ENCODE measurements around the gene DENND1A. TPM values are rescaled to one million over a fixed set of nuclear protein-coding genes. Genes with fewer than 3 reads are reported as not detected.
"Not testable (repeated sequence)": the region's sequence is repeated elsewhere in the genome, so short reads cannot be mapped to it uniquely, and the experiment has no call there.

DENND1A gene
- polyA plus RNA-seq, 2 of the 4 experiments (the other 2 are of a cell fraction) = 15.1 to 21.9 TPM

DNA sequence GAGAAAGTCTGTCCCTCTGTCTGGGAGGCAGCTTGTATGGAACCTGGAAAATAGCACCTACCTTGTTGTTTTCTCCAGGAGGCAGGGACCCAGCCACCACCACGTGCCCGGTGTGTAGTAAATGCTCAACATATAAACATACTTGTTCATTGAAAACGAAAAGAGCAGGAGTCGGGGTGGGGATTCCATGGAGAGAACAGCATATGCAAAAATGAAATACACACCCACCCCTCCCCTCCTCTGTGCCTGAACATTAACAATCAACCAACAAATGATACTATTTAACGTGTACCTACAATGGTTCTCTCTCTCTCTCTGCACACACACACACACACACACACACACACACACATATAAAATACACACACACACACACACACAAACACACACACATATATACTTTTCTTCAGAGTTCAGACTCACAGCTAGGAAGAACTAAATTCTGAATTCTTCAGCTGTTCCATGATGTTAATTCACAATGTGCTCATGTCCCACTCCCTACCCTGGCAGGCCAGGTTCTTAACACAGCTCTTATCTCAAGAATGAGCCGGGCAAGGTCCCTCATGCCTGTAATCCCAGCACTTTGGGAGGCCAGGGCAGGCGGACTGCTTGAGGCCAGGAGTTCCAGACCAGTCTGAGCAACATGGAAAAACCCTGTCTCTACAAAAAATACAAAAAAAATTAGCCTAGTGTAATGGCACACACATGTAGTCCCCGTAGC is 16.3 kb upstream of the DENND1A start:
- ChIA-PET CTCF (interaction anchor here (0.7 to 1.1 kb wide), 3 partner anchors 12 to 58 kb away, joined by 3 read pairs; no protein-coding TSS in a partner anchor), POLR2A (no interaction called here)
- H3K4me2 ChIP-seq = no peak overlapping the region
- no peak overlapping the region for H3K4me3 ChIP-seq
- WGBS (ENCODE audit: missing lambda C conversion rate) = 70% methylated on average over 8 of the region's 8 CpGs
- no peaks in the 10 kb centered on the region for H3K9me3 ChIP-seq
- peak in 1 of 2 experiments; percentile 24; a peak in 1 of 6 replicates for ATAC-seq
- DNase-seq (ENCODE audit: low read depth in 1 of 2, low spot score in 1 of 2) = no peak
- no peak overlapping the region for H3K27ac ChIP-seq
- FAIRE-seq = no peak
- H3K4me1 ChIP-seq = no peaks in the 10 kb centered on the region
- TF ChIP-seq SREBF2 (IDR thresholded peaks at IDR 0.05) (no peak), JUNB (IDR thresholded peaks at IDR 0.05) (no peak), TFCP2L1 (CRISPR knock-in tag; IDR thresholded peaks at IDR 0.05) (no peak), HDAC2 (IDR thresholded peaks at IDR 0.05) (no peak), FOSL2 (IDR thresholded peaks at IDR 0.05) (no peak), FOSL2 (CRISPR knock-in tag; IDR thresholded peaks at IDR 0.05) (no peak), SMC3 (IDR thresholded peaks at IDR 0.05) (no peak), CHD4 (IDR thresholded peaks at IDR 0.05; ENCODE audit: borderline replicate concordance) (no peak)
- TF ChIP-seq, protein P1, sequence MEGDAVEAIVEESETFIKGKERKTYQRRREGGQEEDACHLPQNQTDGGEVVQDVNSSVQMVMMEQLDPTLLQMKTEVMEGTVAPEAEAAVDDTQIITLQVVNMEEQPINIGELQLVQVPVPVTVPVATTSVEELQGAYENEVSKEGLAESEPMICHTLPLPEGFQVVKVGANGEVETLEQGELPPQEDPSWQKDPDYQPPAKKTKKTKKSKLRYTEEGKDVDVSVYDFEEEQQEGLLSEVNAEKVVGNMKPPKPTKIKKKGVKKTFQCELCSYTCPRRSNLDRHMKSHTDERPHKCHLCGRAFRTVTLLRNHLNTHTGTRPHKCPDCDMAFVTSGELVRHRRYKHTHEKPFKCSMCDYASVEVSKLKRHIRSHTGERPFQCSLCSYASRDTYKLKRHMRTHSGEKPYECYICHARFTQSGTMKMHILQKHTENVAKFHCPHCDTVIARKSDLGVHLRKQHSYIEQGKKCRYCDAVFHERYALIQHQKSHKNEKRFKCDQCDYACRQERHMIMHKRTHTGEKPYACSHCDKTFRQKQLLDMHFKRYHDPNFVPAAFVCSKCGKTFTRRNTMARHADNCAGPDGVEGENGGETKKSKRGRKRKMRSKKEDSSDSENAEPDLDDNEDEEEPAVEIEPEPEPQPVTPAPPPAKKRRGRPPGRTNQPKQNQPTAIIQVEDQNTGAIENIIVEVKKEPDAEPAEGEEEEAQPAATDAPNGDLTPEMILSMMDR (IDR thresholded peaks at IDR 0.05) = no peak

DNA sequence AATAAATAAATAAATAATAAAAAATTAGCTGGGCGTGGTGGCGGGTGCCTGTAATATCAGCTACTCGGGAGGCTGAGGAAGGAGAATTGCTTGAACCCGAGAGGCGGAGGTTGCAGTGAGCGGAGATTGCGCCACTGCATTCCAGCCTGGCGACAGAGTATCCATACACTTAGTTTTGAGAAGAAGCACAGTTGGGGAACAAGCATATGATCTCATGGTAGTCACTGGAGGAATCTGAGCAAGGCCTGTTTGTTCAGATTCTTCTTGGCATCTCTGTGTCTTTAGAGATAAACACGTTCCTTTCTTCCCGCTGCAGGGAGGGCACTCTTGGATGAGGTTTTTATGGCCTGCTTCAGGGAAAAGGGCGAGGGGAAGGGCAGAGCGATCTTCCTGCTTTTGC is 15.6 kb upstream of the DENND1A start:
- Histone ChIP-seq H3K27ac (no peak overlapping the region), H3K9me3 (no peaks in the 10 kb centered on the region), H3K4me2 (no peak overlapping the region), H3K4me1 (no peaks in the 10 kb centered on the region), H3K4me3 (no peak overlapping the region)
- POLR2A ChIA-PET = no interaction called here
- FAIRE-seq = no peak
- TF ChIP-seq RAD21 (conservative IDR thresholded peaks at IDR 0.05 in 1 of 2, IDR thresholded peaks at IDR 0.05 in 1 of 2) = no peak
- TF ChIP-seq, protein P2, sequence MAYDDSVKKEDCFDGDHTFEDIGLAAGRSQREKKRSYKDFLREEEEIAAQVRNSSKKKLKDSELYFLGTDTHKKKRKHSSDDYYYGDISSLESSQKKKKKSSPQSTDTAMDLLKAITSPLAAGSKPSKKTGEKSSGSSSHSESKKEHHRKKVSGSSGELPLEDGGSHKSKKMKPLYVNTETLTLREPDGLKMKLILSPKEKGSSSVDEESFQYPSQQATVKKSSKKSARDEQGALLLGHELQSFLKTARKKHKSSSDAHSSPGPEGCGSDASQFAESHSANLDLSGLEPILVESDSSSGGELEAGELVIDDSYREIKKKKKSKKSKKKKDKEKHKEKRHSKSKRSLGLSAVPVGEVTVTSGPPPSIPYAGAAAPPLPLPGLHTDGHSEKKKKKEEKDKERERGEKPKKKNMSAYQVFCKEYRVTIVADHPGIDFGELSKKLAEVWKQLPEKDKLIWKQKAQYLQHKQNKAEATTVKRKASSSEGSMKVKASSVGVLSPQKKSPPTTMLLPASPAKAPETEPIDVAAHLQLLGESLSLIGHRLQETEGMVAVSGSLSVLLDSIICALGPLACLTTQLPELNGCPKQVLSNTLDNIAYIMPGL (CRISPR knock-in tag; IDR thresholded peaks at IDR 0.05; ENCODE audit: borderline replicate concordance) = no peak
- TF ChIP-seq CEBPB (IDR thresholded peaks at IDR 0.05) = 0 out of 4 replicates have a peak, but pooled peaks of 1 of the 2 experiments have one; percentile 34
- no peak for TF ChIP-seq CBX8 (IDR thresholded peaks at IDR 0.05)
- no peak for TF ChIP-seq JUNB (IDR thresholded peaks at IDR 0.05)
- TF ChIP-seq HOXB13 (CRISPR knock-in tag; IDR thresholded peaks at IDR 0.05; ENCODE audit: low read depth) = no peak
- TF ChIP-seq ZSCAN20 (CRISPR knock-in tag; IDR thresholded peaks at IDR 0.05) = no peak
- CTCF ChIA-PET = no interaction called here
- WGBS (ENCODE audit: missing lambda C conversion rate) = 83% methylated on average over 12 of the region's 12 CpGs
- no peak for ATAC-seq
- DNase-seq (ENCODE audit: low read depth in 1 of 2, low spot score in 1 of 2) = no peak

DNA sequence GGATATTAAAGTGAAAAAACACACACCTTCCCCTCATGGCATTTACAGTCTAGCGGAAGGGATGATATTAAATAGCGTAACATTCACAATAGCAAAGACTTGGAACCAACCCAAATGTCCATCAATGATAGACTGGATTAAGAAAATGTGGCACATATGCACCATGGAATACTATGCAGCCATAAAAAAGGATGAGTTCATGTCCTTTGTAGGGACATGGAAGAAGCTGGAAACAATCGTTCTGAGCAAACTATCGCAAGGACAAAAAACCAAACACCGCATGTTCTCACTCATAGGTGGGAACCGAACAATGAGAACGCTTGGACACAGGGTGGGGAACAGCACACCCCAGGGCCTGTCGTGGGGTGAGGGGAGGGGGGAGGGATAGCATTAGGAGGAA is 14.5 kb upstream of the DENND1A start:
- H3K27ac ChIP-seq; ATAC-seq; H3K4me2 ChIP-seq; FAIRE-seq; DNase-seq (ENCODE audit: low read depth in 1 of 2, low spot score in 1 of 2); H3K4me1 ChIP-seq; H3K4me3 ChIP-seq; H3K9me3 ChIP-seq; POLR2A ChIA-PET: not testable (repeated sequence)
- WGBS (ENCODE audit: missing lambda C conversion rate) = 89% methylated on average over 8 of the region's 8 CpGs
- CTCF ChIA-PET = interaction anchor here (0.9 kb wide), 1 partner anchor 37 kb away, joined by 3 read pairs; no protein-coding TSS in a partner anchor

DNA sequence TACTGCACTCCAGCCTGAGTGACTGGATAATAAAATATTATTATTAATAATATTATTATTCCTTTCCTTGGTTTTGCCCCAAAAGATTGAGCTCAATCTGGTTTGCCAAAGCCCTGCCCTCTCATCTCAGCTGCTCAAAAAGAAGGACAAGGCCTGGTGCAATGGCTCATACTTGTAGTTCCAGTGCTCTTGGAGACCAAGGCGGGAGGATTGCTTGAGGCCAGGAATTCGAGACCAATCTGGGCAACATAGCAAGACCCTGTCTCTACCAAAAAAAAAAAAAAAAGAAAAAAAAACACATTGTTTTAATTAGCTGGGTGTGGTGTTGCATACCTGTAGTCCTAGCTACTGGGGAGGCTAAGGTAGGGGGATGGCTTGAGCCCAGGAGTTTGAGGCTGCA is 13.7 kb upstream of the DENND1A start:
- Histone ChIP-seq H3K27ac (no peak overlapping the region), H3K4me2 (no peak overlapping the region), H3K4me3 (no peak overlapping the region), H3K4me1 (no peaks in the 10 kb centered on the region), H3K9me3 (no peaks in the 10 kb centered on the region)
- ATAC-seq (no peak), DNase-seq (ENCODE audit: low read depth in 1 of 2, low spot score in 1 of 2) (no peak), FAIRE-seq (no peak)
- WGBS (ENCODE audit: missing lambda C conversion rate) = 59% methylated on average over 2 of the region's 2 CpGs
- CTCF ChIA-PET = interaction anchor here (0.7 to 1.4 kb wide), 3 partner anchors 11 to 97 kb away, joined by 3 to 4 read pairs (median 3); no protein-coding TSS in a partner anchor
- no peak for TF ChIP-seq CEBPB (IDR thresholded peaks at IDR 0.05)
- no peak for TF ChIP-seq ZNF302 (CRISPR knock-in tag; IDR thresholded peaks at IDR 0.05)
- no peak for TF ChIP-seq RFX5 (IDR thresholded peaks at IDR 0.05)
- TF ChIP-seq, protein P3, sequence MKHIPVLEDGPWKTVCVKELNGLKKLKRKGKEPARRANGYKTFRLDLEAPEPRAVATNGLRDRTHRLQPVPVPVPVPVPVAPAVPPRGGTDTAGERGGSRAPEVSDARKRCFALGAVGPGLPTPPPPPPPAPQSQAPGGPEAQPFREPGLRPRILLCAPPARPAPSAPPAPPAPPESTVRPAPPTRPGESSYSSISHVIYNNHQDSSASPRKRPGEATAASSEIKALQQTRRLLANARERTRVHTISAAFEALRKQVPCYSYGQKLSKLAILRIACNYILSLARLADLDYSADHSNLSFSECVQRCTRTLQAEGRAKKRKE (CRISPR knock-in tag; IDR thresholded peaks at IDR 0.05; ENCODE audit: low read depth) = no peak
- TF ChIP-seq MAZ (IDR thresholded peaks at IDR 0.05; ENCODE audit: borderline replicate concordance, low read depth, low read length) = no peak
- no peak for TF ChIP-seq JUNB (IDR thresholded peaks at IDR 0.05)
- TF ChIP-seq MAFK (IDR thresholded peaks at IDR 0.05; ENCODE audit: partially characterized antibody) = no peak
- TF ChIP-seq TFCP2L1 (CRISPR knock-in tag; IDR thresholded peaks at IDR 0.05) = no peak
- no peak for TF ChIP-seq SMC3 (IDR thresholded peaks at IDR 0.05)
- no peak for TF ChIP-seq KDM5A (IDR thresholded peaks at IDR 0.05)
- TF ChIP-seq, protein P4, sequence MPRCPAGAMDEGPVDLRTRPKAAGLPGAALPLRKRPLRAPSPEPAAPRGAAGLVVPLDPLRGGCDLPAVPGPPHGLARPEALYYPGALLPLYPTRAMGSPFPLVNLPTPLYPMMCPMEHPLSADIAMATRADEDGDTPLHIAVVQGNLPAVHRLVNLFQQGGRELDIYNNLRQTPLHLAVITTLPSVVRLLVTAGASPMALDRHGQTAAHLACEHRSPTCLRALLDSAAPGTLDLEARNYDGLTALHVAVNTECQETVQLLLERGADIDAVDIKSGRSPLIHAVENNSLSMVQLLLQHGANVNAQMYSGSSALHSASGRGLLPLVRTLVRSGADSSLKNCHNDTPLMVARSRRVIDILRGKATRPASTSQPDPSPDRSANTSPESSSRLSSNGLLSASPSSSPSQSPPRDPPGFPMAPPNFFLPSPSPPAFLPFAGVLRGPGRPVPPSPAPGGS (IDR thresholded peaks at IDR 0.05) = no peak
- no peak for TF ChIP-seq HEYL (CRISPR knock-in tag; IDR thresholded peaks at IDR 0.05)
- POLR2A ChIA-PET = no interaction called here
